ENCODE measurements around the gene MCL1.
"Not testable (repeated sequence)": the region's sequence is repeated elsewhere in the genome, so short reads cannot be mapped to it uniquely, and the experiment has no call there.

The MCL1 gene

DNA sequence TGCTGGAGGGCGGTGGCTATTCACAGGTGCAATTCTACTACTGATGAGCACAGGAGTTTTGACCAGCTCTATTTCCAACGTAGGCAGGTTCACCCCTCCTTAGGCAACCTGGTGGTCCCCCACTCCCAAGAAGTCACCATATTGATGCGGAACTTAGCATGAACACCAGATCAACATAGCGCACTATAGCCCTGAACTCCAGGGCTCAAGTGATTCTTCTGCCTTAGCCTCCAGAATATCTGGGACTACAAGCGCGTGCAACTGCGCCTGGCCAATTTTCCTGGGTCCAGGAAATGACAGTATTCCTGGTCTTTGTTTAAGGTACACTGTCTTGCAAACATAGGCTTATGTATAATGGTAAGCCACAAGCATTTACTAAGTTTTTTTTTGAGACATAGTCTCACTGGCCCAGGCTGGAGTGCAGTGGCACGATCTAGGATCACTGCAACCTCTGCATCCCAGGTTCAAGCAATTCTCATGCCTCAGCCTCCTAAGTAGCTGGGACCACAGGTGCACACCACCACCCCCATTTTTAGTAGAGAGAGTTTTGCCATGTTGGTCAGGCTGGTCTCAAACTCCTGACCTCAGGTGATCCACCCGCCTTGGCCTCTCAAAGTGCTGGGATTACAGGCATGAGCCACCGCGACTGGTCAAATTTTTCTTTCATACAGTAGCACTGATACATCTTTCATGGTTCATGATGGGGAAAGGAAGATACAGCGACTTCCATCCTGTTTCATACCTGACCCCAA lies 12.6 kb downstream of the MCL1 start:
- DNase-seq: peak in 1 of 2 donors; percentile 14
- H3K27me3 Mint-ChIP-seq: no peaks in the 10 kb centered on the region
- peaks cover 95% of the 10 kb centered on the region for H3K4me1 Mint-ChIP-seq
- no peaks in the 10 kb centered on the region for H3K9me3 Mint-ChIP-seq
- peak overlapping the region; percentile 82 to 89 for H3K4me3 Mint-ChIP-seq
- no peak for ATAC-seq
- H3K27ac Mint-ChIP-seq: peak overlapping the region; percentile 97 to 98

DNA sequence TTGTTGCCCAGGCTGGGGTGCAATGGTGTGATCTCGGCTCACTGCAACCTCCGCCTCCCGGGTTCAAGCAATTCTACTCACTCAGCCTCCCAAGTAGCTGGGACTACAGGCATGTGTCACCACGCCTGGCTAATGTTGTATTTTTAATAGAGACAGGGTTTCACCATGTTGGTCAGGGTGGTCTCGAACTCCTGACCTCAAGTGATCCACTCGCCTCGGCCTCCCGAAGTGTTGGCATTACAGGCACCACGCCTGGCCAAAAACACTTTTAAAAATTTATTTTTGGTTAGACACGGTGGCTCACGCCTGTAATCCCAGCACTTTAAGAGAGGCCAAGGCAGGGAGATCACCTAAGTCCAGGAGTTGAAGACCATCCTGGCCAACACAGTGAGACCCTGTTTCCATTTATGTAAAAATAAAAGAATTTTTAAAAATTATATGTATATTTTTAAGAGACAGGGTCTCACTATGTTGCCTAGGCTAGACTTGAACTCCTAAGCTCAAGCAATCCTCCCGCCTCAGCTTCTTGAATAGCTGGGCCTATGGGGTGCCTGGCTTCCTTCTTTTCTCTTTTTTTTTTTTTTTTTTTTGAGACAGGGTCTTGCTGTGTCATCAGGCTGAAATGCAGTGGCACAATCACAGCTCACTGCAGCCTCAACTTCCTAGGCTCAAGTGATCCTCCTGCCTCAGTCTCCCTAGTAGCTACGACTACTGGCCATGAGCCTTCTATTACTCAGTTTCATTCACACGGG lies 14.0 kb downstream of the MCL1 start:
- DNase-seq: peak in 1 of 2 donors; percentile 10
- H3K4me3 Mint-ChIP-seq: peak overlapping the region; percentile 95 to 99

DNA sequence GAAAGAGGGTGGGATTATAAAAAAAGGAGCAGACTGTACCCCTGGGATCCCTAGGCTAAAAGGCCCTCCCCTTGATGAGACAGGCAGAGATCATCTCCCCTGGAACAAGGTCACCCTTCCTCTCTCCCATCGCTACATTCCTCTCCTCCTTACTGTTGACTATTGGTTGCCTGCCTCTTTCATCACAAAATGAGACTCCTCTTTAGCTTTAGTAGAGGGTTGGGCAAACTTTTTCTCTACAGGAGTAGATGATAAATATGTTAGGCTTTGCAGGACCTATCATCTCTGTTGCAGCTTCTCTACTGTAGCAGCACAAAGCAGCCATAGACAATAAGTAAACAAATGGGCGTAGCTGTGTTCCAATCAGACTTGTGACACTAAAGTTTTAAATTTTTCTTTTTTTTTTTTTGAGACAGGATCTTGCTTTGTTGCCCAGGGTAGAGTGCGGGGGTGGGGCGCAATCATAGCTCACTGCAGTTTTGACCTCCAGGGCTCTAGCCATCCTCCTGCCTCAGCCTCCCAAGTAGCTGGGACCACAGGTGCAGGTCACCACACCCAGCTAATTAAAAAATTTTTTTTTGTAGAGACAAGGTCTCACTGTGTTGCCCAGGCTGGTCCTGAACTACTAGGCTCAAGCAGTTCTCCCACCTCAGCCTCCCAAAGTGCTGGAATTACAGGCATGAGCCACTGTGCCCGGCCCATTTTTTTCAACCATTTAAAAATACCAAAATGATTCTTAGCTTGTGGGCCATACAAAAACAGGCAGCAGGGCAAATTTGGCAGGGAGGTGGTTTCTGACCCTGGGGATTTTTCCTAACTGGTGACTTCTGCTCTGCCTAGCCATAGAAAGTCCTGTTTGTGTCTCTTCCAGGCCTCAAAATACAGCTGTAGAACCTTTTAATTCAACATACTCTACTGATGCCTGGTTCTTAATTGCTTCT lies 15.1 kb downstream of the MCL1 start:
- ATAC-seq (no peak), DNase-seq (peak in 1 of 2 donors; percentile 37)
- H3K9me3 Mint-ChIP-seq: no peaks in the 10 kb centered on the region
- H3K4me1 Mint-ChIP-seq: peaks cover 96% of the 10 kb centered on the region
- H3K27me3 Mint-ChIP-seq: no peaks in the 10 kb centered on the region
- peak overlapping the region; percentile 95 to 99 for H3K4me3 Mint-ChIP-seq
- H3K27ac Mint-ChIP-seq: peak overlapping the region; percentile 99 to 100

More for the DNA sequence above, 14.0 kb downstream of the MCL1 start:
- H3K27ac Mint-ChIP-seq: peak overlapping the region; percentile 88 to 98
- not testable (repeated sequence) for H3K9me3 Mint-ChIP-seq, ATAC-seq, H3K27me3 Mint-ChIP-seq
- H3K4me1 Mint-ChIP-seq: peaks cover 96% of the 10 kb centered on the region

DNA sequence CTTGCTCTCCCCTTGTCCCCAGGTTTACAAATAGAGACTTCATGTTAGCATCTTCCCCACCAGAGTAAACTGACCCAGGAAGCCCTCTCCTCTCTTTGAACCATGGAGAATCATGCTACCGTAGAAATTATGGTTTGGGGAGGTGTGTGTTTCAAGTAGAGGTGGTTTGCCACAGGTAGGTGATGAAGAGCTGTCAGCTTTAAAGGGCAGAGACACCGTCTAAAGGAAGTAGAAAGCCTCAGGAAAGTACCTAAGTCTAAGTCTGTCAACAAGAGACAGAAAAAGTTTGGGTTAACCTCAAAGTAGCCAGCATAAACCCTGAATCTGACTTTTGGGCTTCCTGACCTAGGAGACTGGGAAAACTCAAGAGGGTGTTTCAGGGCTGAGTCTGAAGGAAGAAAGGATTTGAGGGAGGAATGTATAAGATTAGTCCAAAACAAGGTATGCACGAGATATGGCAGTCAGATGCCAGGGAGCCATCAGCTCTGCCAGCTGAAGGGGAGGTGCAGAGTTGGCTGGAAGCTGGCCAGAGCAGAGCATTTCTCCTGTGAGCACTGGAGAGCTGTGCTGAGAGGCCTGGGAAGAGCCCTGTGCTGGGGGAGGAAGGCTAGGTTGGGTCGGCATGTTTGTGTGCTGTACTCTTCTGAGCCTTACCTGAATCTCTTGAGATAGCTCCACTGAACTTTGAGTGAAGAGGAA lies 15.9 kb downstream of the MCL1 start:
- Mint-ChIP-seq H3K4me1 (peaks cover 91% of the 10 kb centered on the region), H3K4me3 (peak overlapping the region; percentile 95 to 99), H3K27ac (peak overlapping the region; percentile 99 to 100), H3K9me3 (no peaks in the 10 kb centered on the region), H3K27me3 (no peaks in the 10 kb centered on the region)
- ATAC-seq (peak; percentile 55), DNase-seq (peak; percentile 44 to 60)

DNA sequence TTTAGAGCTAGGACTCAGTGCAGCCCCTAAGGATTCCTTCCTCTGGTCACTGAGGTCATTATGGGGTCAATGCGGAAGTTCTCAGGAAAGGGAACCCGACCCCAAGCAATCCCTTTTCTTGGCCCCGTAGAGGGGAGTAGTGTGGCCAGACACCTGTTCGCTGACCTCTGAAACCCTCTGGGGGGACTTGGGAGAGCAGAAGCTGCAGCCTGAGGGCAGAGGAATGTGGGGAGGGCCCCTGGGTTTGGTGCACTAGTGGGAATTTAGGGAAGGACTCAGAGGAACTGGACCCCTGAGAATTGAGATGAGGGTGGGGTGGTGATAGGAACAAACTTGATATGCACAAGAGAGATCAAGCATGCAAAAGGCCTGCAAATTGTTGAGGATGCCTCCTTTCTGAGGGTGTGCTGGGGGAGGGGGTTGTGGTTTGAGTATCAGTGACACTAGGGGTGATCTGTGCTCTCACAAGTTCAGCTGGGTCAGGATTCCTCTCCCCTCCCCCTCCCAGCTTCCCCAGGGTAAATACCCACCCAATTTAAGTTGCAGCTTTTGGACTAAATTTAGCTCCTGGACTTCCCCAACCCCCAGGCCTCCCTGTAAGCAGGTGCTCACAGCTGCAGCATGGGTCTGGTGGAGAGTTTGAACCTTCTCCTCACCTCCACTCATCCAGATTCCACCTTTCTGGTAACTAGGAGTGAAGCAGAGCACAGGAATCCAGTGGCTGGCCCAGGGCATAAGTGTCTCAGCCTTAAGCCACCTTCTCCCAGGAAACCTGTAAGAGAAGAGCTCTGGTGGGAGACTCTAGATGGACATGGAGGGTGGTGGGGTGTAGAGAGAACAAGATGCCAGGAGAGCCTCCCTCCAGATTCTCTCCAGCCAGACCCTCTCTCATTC lies 16.7 kb downstream of the MCL1 start:
- ATAC-seq (peak; percentile 63), DNase-seq (peak; percentile 86 to 93)
- no peaks in the 10 kb centered on the region for H3K9me3 Mint-ChIP-seq
- H3K27me3 Mint-ChIP-seq: no peaks in the 10 kb centered on the region
- peak overlapping the region; percentile 99 to 100 for H3K27ac Mint-ChIP-seq
- peaks cover 83% of the 10 kb centered on the region for H3K4me1 Mint-ChIP-seq
- H3K4me3 Mint-ChIP-seq: peak overlapping the region; percentile 95 to 99

DNA sequence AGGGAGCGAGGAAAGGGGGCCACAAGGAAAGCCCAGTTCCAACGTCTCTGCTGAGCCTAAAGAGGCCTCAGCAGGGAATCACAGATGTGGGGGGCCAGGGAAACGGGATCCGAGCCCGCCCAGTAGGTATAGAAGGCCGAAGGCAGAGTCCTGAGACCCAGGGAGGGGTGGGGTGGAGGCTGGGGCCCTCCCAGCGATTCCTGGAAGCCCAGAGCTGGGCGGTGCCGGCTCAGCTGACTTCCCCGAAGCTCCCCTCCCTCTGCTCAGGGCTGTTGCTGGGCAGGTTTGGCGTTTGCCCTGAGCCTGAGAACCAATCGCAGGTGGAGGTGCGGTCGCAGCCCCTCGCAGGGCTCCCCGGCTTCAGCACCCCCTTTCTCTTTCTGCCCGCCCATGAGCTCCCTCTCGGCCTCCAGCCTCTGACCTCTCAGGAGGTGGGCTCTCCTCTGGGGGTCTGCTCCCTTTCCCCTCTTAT lies 17.4 kb downstream of the MCL1 start:
- peak; percentile 70 for ATAC-seq
- H3K4me1 Mint-ChIP-seq: peaks cover 76% of the 10 kb centered on the region
- H3K4me3 Mint-ChIP-seq: peak overlapping the region; percentile 95 to 99
- peak; percentile 90 to 92 for DNase-seq
- H3K27ac Mint-ChIP-seq: peak overlapping the region; percentile 99 to 100
- H3K27me3 Mint-ChIP-seq: no peaks in the 10 kb centered on the region
- H3K9me3 Mint-ChIP-seq: no peaks in the 10 kb centered on the region

DNA sequence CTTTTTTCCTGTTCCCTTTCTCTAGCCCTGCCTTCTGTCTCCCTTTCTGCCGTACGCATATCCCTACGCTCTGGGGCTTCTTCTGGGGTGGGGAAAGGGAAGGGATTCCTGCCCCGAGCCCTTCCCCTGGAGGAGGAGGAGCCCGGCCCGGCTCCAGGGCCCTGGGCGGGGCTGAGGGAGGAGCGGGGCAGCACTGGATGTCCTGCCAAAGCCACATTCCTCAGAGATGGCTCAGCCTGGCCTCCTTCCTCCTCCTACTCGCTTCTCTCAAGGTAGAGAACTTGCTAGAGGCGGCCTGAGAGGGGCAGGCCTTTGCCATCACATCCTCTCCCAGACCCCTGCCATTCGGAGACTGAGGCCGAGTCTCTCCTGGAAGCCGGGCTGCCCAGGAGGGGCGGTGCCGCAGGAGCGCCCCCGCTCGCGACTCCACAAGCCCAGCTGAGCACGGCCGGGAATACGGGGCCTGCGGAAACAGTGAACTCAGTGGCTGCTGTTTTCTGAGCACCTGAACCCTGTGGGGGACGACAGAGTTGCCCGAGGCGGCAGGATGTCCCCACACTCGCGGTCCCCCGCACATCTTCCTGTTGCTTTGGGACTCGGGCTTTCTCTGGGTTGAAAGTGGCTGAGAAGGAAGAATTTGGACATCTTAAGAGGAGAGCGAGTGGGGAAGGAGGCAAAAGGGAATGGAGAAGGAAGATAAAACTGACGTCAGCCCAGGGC lies 18.0 kb downstream of the MCL1 start:
- ATAC-seq (peak; percentile 38), DNase-seq (peak; percentile 76 to 78)
- Mint-ChIP-seq H3K4me3 (peak overlapping the region; percentile 95 to 99), H3K4me1 (peaks cover 72% of the 10 kb centered on the region), H3K27me3 (no peaks in the 10 kb centered on the region), H3K27ac (peak overlapping the region; percentile 99 to 100), H3K9me3 (no peaks in the 10 kb centered on the region)

DNA sequence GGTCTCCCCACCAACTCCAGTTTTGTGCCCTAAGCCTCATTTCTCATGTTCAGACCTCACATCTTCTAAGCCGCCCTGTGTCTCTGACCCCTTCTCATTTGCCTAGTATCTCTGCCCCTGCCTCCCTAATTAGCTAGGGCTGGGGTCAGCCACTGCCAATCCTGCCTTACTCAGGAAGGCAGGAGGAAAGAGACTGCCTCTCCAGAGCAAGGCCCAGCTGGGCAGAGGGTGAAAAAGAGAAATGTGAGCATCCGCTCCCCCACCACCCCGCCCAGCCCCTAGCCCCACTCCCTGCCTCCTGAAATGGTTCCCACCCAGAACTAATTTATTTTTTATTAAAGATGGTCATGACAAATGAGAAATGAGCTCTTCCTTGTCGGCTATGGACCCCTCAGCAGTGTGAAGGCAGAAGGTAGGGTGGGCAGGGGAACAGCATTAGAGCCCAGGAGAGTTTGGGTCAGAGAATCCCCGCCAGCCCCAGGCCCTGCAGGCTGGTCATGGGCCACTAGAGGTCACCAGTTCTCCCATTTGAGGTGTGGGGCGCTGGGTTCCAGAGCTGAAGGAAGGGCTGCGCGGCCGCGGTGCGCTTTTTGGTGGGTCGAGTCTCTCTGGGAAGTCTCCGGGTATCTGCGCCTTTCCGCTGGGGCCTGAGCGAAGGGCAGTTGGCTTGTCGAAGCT lies 18.7 kb downstream of the MCL1 start:
- H3K9me3 Mint-ChIP-seq: no peaks in the 10 kb centered on the region
- H3K27ac Mint-ChIP-seq: peak overlapping the region; percentile 99 to 100
- no peaks in the 10 kb centered on the region for H3K27me3 Mint-ChIP-seq
- H3K4me1 Mint-ChIP-seq: peaks cover 70% of the 10 kb centered on the region
- ATAC-seq (peak; percentile 50), DNase-seq (peak; percentile 87 to 91)
- H3K4me3 Mint-ChIP-seq: peak overlapping the region; percentile 95 to 99

DNA sequence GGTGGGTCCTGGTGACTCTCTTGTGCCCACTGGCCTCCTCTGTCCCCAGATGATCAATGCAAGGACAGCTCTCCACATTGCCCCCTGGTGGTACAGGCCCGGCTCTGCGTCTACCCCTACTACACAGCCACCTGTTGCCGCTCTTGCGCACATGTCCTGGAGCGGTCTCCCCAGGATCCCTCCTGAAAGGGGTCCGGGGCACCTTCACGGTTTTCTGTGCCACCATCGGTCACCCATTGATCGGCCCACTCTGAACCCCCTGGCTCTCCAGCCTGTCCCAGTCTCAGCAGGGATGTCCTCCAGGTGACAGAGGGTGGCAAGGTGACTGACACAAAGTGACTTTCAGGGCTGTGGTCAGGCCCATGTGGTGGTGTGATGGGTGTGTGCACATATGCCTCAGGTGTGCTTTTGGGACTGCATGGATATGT lies 19.4 kb downstream of the MCL1 start:
- DNase-seq: peak; percentile 80 to 83
- peaks cover 64% of the 10 kb centered on the region for H3K4me1 Mint-ChIP-seq

DNA sequence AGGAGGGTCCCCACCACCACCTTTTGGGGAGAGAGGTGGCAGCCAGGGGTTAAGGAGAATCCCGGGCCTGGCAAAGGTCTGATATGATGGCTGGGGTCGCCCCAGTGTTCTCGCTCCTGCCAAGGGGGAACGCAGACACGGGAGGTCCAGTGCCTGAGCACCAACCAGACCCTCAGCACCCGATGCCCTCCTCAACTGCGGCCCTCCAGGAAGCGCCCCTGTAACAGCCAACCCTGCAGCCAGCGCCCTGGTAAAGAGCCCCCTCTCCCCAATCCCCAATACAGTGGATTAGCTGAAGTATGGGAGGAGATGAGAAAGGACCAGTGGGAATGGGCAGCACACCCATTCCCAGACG lies 19.8 kb downstream of the MCL1 start:
- peaks cover 60% of the 10 kb centered on the region for H3K4me1 Mint-ChIP-seq
- no peak overlapping the region for H3K27ac Mint-ChIP-seq
- no peaks in the 10 kb centered on the region for H3K27me3 Mint-ChIP-seq
- no peak overlapping the region for H3K4me3 Mint-ChIP-seq
- no peak for DNase-seq
- ATAC-seq: no peak
- no peaks in the 10 kb centered on the region for H3K9me3 Mint-ChIP-seq

More for the DNA sequence above, 19.4 kb downstream of the MCL1 start:
- H3K27me3 Mint-ChIP-seq: no peaks in the 10 kb centered on the region
- peak overlapping the region in 1 of 2 donors; percentile 44 for H3K27ac Mint-ChIP-seq
- no peak for ATAC-seq
- peak overlapping the region; percentile 95 to 99 for H3K4me3 Mint-ChIP-seq
- no peaks in the 10 kb centered on the region for H3K9me3 Mint-ChIP-seq

DNA sequence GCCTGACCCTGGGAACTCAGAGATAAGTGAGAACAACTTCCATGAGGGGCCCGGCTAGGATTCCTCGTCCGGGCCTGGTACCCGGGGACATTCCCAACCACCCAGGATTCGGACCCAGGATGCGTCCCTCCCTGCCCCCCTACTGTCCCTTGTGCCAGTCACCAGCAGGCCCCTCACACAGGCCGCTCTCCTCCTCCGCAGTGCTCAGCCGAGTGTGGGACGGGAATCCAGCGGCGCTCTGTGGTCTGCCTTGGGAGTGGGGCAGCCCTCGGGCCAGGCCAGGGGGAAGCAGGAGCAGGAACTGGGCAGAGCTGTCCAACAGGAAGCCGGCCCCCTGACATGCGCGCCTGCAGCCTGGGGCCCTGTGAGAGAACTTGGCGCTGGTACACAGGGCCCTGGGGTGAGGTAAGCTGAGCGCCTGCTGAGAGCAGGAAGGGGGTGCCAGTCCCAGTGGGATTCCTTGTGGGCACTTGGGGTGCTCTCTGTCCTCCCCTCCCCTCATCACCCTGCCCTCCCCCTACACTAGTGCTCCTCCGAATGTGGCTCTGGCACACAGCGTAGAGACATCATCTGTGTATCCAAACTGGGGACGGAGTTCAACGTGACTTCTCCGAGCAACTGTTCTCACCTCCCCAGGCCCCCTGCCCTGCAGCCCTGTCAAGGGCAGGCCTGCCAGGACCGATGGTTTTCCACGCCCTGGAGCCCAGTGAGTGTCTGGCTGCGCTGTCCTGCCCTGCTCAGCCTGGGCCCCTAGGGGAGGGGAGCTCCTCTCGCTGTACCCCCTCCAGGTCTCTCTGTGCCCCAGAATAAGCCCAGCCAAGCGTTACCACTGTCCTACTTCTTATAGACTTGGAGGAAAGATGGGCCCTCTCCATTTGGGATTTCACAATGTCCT lies 20.4 kb downstream of the MCL1 start:
- Mint-ChIP-seq H3K4me3 (no peak overlapping the region), H3K9me3 (no peaks in the 10 kb centered on the region), H3K4me1 (peaks cover 54% of the 10 kb centered on the region), H3K27me3 (no peaks in the 10 kb centered on the region), H3K27ac (peak overlapping the region in 1 of 2 donors; percentile 42)
- DNase-seq (peak in 1 of 2 donors; percentile 11), ATAC-seq (no peak)

DNA sequence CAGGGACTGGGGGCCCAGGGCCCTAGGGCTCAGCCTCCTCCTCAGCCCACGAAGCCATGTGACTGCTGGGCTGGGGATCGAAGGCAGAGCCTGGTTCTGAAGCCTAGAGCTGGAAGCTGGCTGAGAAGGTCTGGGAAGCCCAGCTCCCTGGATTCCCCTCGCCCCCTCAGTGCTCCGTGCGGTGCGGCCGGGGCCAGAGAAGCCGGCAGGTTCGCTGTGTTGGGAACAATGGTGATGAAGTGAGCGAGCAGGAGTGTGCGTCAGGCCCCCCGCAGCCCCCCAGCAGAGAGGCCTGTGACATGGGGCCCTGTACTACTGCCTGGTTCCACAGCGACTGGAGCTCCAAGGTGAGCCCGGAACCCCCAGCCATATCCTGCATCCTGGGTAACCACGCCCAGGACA lies 21.1 kb downstream of the MCL1 start:
- H3K4me3 Mint-ChIP-seq: no peak overlapping the region
- H3K4me1 Mint-ChIP-seq: peaks cover 50% of the 10 kb centered on the region
- H3K9me3 Mint-ChIP-seq: no peaks in the 10 kb centered on the region
- H3K27ac Mint-ChIP-seq: no peak overlapping the region
- no peak for ATAC-seq
- no peak for DNase-seq
- peaks cover 1% of the 10 kb centered on the region for H3K27me3 Mint-ChIP-seq
